ENCODE measurements around the gene ELL.

Gene ELL

GRCh38 chr19:18433735-18434398 lies 88.0 kb downstream of the ELL start:
- no peak for DNase-seq (ENCODE audit: low read depth)
- no peak overlapping the region for H3K4me3 ChIP-seq (ENCODE audit: low read depth, low read length)
- TF ChIP-seq CTCF (IDR thresholded peaks at IDR 0.05; ENCODE audit: control insufficient read depth, extremely low read depth, insufficient read depth): no peak

GRCh38 chr19:18433015-18433691 lies 88.7 kb downstream of the ELL start:
- DNase-seq (ENCODE audit: low read depth): no peak
- no peak overlapping the region for H3K4me3 ChIP-seq (ENCODE audit: low read depth, low read length)
- TF ChIP-seq CTCF (IDR thresholded peaks at IDR 0.05; ENCODE audit: control insufficient read depth, extremely low read depth, insufficient read depth): no peak

- DNase-seq (ENCODE audit: low read depth): no peak
- no peak overlapping the region for H3K4me3 ChIP-seq (ENCODE audit: low read depth, low read length)
- no peak for TF ChIP-seq CTCF (IDR thresholded peaks at IDR 0.05; ENCODE audit: control insufficient read depth, extremely low read depth, insufficient read depth)
Measured at GRCh38 chr19:18432275-18433014, 89.4 kb downstream of the ELL start.

- no peak for DNase-seq (ENCODE audit: low read depth)
- no peak for TF ChIP-seq CTCF (IDR thresholded peaks at IDR 0.05; ENCODE audit: control insufficient read depth, extremely low read depth, insufficient read depth)
- no peak overlapping the region for H3K4me3 ChIP-seq (ENCODE audit: low read depth, low read length)
Measured at GRCh38 chr19:18431351-18432197, 90.3 kb downstream of the ELL start.

- no peak for TF ChIP-seq CTCF (IDR thresholded peaks at IDR 0.05; ENCODE audit: control insufficient read depth, extremely low read depth, insufficient read depth)
- no peak for DNase-seq (ENCODE audit: low read depth)
- H3K4me3 ChIP-seq (ENCODE audit: low read depth, low read length): no peak overlapping the region
Measured at GRCh38 chr19:18430417-18431144, 91.3 kb downstream of the ELL start.
